CD14-positive monocyte (primary cell): ENCODE measurements around the gene C15orf62. TPM values are rescaled to one million over a fixed set of nuclear protein-coding genes. Genes with fewer than 3 reads are reported as not detected.

Experiments used
- DNase-seq, 3 donors: peaks; one replicate each; pipeline ENCODE4 v3.0.0-alpha.2; 2011 to 2022
- H2AFZ ChIP-seq: 2 replicates; pipeline ENCODE4 v1.6.0; 2012; ENCODE audit warnings: mild to moderate bottlenecking, low read depth, low read length, inconsistent platforms; ENCODE audit not compliant: insufficient read depth, poor library complexity, severe bottlenecking
- H3K27ac ChIP-seq, 2 donors: 1 replicate in 1 of 2; 2 replicates in 1 of 2; pipeline ENCODE4 v1.5.1; 2012 to 2013; ENCODE audit warnings: low read length in 2 of 2, control low read depth in 1 of 2, inconsistent platforms in 1 of 2, low read depth in 1 of 2, mild to moderate bottlenecking in 1 of 2
- H3K27me3 ChIP-seq, 2 donors: one replicate each; pipeline versions ENCODE4 v1.6.0 to v1.6.1; 2011 to 2013; ENCODE audit warnings: low read length in 2 of 2; ENCODE audit not compliant: control insufficient read depth in 2 of 2, insufficient read depth in 2 of 2
- H3K36me3 ChIP-seq, 2 donors: replicated peaks in 1 of 2; 1 replicate in 1 of 2; 2 replicates in 1 of 2; pipeline versions ENCODE4 v1.5.1 to v1.6.1; 2012 to 2013; ENCODE audit warnings: low read length in 2 of 2, control low read depth in 1 of 2, inconsistent platforms in 1 of 2, mild to moderate bottlenecking in 1 of 2; ENCODE audit not compliant: insufficient read depth in 2 of 2, control insufficient read depth in 1 of 2
- H3K4me1 ChIP-seq, 2 donors: 1 replicate in 1 of 2; 2 replicates in 1 of 2; pipeline versions ENCODE4 v1.5.1 to v1.6.1; 2012 to 2013; ENCODE audit warnings: low read length in 2 of 2, control low read depth in 1 of 2, inconsistent platforms in 1 of 2, mild to moderate bottlenecking in 1 of 2, moderate library complexity in 1 of 2; ENCODE audit not compliant: insufficient read depth in 2 of 2, control insufficient read depth in 1 of 2
- H3K4me2 ChIP-seq: replicated peaks from 2 replicates; pipeline ENCODE3; 2012; ENCODE audit warnings: low read length, moderate library complexity, mild to moderate bottlenecking; ENCODE audit not compliant: poor library complexity, severe bottlenecking; ENCODE audit errors: extremely low read depth
- H3K4me3 ChIP-seq, 3 experiments: fragments of 200-600 bp in 1 of 3; sonication (generic) in 1 of 3; replicated peaks in 1 of 3; 1 replicate in 2 of 3; 2 replicates in 1 of 3; pipeline ENCODE4 v1.5.1; 2011 to 2013; ENCODE audit warnings: low read length in 3 of 3, mild to moderate bottlenecking in 3 of 3, control low read depth in 2 of 3, low read depth in 2 of 3, inconsistent platforms in 1 of 3, moderate library complexity in 1 of 3
- H3K79me2 ChIP-seq: 2 replicates; pipeline ENCODE4 v1.6.0; 2012; ENCODE audit warnings: mild to moderate bottlenecking, control low read depth, inconsistent platforms, low read length, moderate library complexity; ENCODE audit not compliant: insufficient read depth
- H3K9ac ChIP-seq: 2 replicates; pipeline ENCODE4 v1.6.0; 2017; ENCODE audit warnings: low read length, mild to moderate bottlenecking; ENCODE audit not compliant: insufficient read depth, poor library complexity, severe bottlenecking
- H3K9me3 ChIP-seq, 2 donors: replicated peaks in 1 of 2; 1 replicate in 1 of 2; 2 replicates in 1 of 2; pipeline versions ENCODE4 v1.5.1 to v1.6.1; 2012 to 2013; ENCODE audit warnings: low read length in 2 of 2, control low read depth in 1 of 2; ENCODE audit not compliant: control insufficient read depth in 1 of 2, insufficient read depth in 1 of 2
- H4K20me1 ChIP-seq: 2 replicates; pipeline ENCODE4 v1.6.0; 2012; ENCODE audit warnings: mild to moderate bottlenecking, low read length, control low read depth, moderate library complexity; ENCODE audit not compliant: insufficient read depth
- H3K27ac Mint-ChIP-seq, 7 donors: one replicate each; pipeline ENCODE4 v1.8.0; 2020; ENCODE audit warnings: mild to moderate bottlenecking in 7 of 7, mixed read lengths in 7 of 7, moderate library complexity in 6 of 7, inconsistent platforms in 2 of 7
- H3K27me3 Mint-ChIP-seq, 3 donors: one replicate each; pipeline ENCODE4 v1.8.0; 2021 to 2022; ENCODE audit warnings: low read depth in 3 of 3, mild to moderate bottlenecking in 3 of 3, mixed read lengths in 3 of 3, moderate library complexity in 3 of 3, inconsistent platforms in 1 of 3
- H3K36me3 Mint-ChIP-seq, 2 donors: one replicate each; pipeline ENCODE4 v1.8.0; 2020; ENCODE audit warnings: mixed read lengths in 2 of 2, inconsistent platforms in 1 of 2, mild to moderate bottlenecking in 1 of 2
- H3K4me1 Mint-ChIP-seq: one replicate; pipeline ENCODE4 v1.8.0; 2020; ENCODE audit warnings: mild to moderate bottlenecking, mixed read lengths
- H3K4me3 Mint-ChIP-seq, 2 donors: one replicate each; pipeline ENCODE4 v1.8.0; 2020; ENCODE audit warnings: mild to moderate bottlenecking in 2 of 2, mixed read lengths in 2 of 2, moderate library complexity in 1 of 2
- H3K9me3 Mint-ChIP-seq, 7 donors: one replicate each; pipeline ENCODE4 v1.8.0; 2020 to 2022; ENCODE audit warnings: mixed read lengths in 7 of 7, mild to moderate bottlenecking in 6 of 7, moderate library complexity in 6 of 7, inconsistent platforms in 2 of 7
- WGBS: methylation state at CpG from one replicate; pipeline ENCODE4 v1.1.5; 2013; ENCODE audit warnings: missing lambda C conversion rate; ENCODE audit not compliant: insufficient coverage; 5-methylcytosine and 5-hydroxymethylcytosine counted together
- intact Hi-C, 2 donors: fragments of 100-400 bp; cut with micrococcal nuclease; formaldehyde crosslinking; loops; one replicate each; pipeline versions ENCODE4 v1.15.0 to v1.15.1; 2023
- polyA plus RNA-seq, 3 donors: library from polyadenylated mRNA; depleted of rRNA in 1 of 3; unstranded in 2 of 3; stranded (reverse) in 1 of 3; fragments of 300-500 nt in 2 of 3; fragments of >200 nt in 1 of 3; fragmentation: Illumina TruSeq in 2 of 3; gene quantifications; 1 replicate in 2 of 3; 2 replicates in 1 of 3; pipeline ENCODE4 v1.2.3, GENCODE V29; 2012 to 2021
- TF ChIP-seq, protein P1 (sequence below): fragments of 200-600 bp; IDR thresholded peaks from one replicate; pipeline ENCODE4 v1.8.0; 2022; ENCODE audit warnings: antibody characterized with exemption, mild to moderate bottlenecking

C15orf62 gene
- polyA plus RNA-seq, 3 donors = 0.23 to 0.25 TPM; not detected in 1

DNA sequence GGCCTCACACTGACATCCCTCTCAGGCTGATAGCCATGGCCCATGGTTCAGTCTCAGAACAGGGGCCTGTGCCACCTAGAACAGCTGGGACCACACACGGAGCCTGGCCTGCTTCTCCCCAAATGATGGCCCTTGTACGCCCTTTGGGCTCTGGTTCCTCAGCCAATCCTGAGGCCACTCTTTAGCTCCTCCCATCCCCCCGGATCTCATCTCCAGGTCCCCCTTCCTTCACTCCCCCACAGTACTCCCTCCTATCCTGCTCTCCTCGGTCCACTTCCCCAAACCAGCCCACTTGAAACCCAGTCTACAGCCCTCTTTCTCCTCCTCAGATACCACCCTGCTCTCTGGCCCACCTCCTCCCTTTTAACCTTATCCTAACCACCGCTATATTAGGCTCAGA lies 19.3 kb downstream of the C15orf62 start:
- Histone ChIP-seq H3K36me3 (peaks cover 4 to 33% of the 10 kb centered on the region in 2 donors), H3K27me3 (no peaks in the 10 kb centered on the region), H3K27ac (no peak overlapping the region), H3K4me1 (peaks cover 14 to 21% of the 10 kb centered on the region in 2 donors), H3K9me3 (no peaks in the 10 kb centered on the region), H4K20me1 (peaks cover 66% of the 10 kb centered on the region), H3K4me2 (no peak overlapping the region), H3K79me2 (peaks cover 26% of the 10 kb centered on the region), H3K4me3 (no peak overlapping the region), H3K9ac (no peak overlapping the region), H2AFZ (no peak overlapping the region)
- TF ChIP-seq, protein P1, sequence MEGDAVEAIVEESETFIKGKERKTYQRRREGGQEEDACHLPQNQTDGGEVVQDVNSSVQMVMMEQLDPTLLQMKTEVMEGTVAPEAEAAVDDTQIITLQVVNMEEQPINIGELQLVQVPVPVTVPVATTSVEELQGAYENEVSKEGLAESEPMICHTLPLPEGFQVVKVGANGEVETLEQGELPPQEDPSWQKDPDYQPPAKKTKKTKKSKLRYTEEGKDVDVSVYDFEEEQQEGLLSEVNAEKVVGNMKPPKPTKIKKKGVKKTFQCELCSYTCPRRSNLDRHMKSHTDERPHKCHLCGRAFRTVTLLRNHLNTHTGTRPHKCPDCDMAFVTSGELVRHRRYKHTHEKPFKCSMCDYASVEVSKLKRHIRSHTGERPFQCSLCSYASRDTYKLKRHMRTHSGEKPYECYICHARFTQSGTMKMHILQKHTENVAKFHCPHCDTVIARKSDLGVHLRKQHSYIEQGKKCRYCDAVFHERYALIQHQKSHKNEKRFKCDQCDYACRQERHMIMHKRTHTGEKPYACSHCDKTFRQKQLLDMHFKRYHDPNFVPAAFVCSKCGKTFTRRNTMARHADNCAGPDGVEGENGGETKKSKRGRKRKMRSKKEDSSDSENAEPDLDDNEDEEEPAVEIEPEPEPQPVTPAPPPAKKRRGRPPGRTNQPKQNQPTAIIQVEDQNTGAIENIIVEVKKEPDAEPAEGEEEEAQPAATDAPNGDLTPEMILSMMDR = no peak
- 63% methylated on average over 5 of the region's 5 CpGs for WGBS
- intact Hi-C loops = loop anchor here in 1 of 2 donors (10.0 kb wide), 1 partner anchor 104 kb away; no protein-coding TSS in a partner anchor
- H3K36me3 Mint-ChIP-seq = peaks cover 27 to 45% of the 10 kb centered on the region in 2 donors
- H3K4me1 Mint-ChIP-seq = peaks cover 26% of the 10 kb centered on the region
- H3K27me3 Mint-ChIP-seq = peaks cover 0 to 4% (median 2%) of the 10 kb centered on the region in 3 donors
- H3K9me3 Mint-ChIP-seq = no peaks in the 10 kb centered on the region
- H3K27ac Mint-ChIP-seq = peak overlapping the region in 5 of 7 donors; percentile 4 to 71 (median 26)
- DNase-seq = no peak
- no peak overlapping the region for H3K4me3 Mint-ChIP-seq

DNA sequence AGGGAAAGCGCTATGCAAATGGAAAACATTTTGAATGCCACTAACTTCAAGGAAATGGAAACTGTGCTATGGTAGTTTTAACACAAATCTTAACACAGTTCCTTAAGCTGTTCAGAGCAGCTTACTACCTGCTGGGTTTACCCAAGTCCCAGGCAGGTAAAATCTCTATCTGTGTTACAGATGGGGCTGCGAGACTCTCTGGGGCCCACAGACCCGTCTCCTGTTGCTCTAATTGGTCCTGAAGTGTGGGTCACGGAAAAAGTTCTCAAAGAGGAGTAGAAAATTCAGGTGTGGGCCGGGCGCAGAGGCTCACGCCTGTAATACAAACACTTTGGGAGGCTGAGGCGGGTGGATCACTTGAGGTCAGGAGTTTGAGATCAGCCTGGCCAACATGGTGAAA lies 20.2 kb downstream of the C15orf62 start:
- H3K4me3 ChIP-seq = no peak overlapping the region
- Mint-ChIP-seq H3K9me3 (no peaks in the 10 kb centered on the region), H3K27ac (no peak overlapping the region), H3K4me3 (no peak overlapping the region), H3K36me3 (peaks cover 23 to 41% of the 10 kb centered on the region in 2 donors), H3K4me1 (peaks cover 27% of the 10 kb centered on the region), H3K27me3 (peaks cover 0 to 2% (median 0%) of the 10 kb centered on the region in 3 donors)
- no peak for DNase-seq
- H3K27ac ChIP-seq = no peak overlapping the region
- no peak overlapping the region for H2AFZ ChIP-seq
- TF ChIP-seq, protein P1 = no peak
- WGBS = 96% methylated on average over 7 of the region's 8 CpGs
- no peaks in the 10 kb centered on the region for H3K27me3 ChIP-seq
- H3K36me3 ChIP-seq = peaks cover 4 to 27% of the 10 kb centered on the region in 2 donors
- no peak overlapping the region for H3K9ac ChIP-seq
- H3K4me1 ChIP-seq = peaks cover 16 to 23% of the 10 kb centered on the region in 2 donors
- no peaks in the 10 kb centered on the region for H3K9me3 ChIP-seq
- peaks cover 22% of the 10 kb centered on the region for H3K79me2 ChIP-seq
- no peak overlapping the region for H3K4me2 ChIP-seq
- intact Hi-C loops = loop anchor here in 1 of 2 donors (10.0 kb wide), 1 partner anchor 105 kb away; no protein-coding TSS in a partner anchor
- peaks cover 62% of the 10 kb centered on the region for H4K20me1 ChIP-seq
